SU-DHL-6 (cell line): ENCODE measurements around the gene DIAPH3.

Experiments
- CTCF ChIP-seq: fragments of 200-600 bp; sonication (generic); IDR thresholded peaks from one replicate; pipeline ENCODE4 v1.5.1; 2017; ENCODE audit warnings: antibody characterized with exemption, mild to moderate bottlenecking, low read length, moderate library complexity; ENCODE audit not compliant: insufficient read depth, poor library complexity, severe bottlenecking
- EZH2phosphoT487 ChIP-seq: fragments of 200-600 bp; sonication (generic), shearing (Covaris generic); conservative IDR thresholded peaks from 2 replicates; pipeline ENCODE4 v1.6.1; 2018; ENCODE audit warnings: mild to moderate bottlenecking, antibody characterized with exemption, low read length, moderate library complexity, mixed read lengths

DNA sequence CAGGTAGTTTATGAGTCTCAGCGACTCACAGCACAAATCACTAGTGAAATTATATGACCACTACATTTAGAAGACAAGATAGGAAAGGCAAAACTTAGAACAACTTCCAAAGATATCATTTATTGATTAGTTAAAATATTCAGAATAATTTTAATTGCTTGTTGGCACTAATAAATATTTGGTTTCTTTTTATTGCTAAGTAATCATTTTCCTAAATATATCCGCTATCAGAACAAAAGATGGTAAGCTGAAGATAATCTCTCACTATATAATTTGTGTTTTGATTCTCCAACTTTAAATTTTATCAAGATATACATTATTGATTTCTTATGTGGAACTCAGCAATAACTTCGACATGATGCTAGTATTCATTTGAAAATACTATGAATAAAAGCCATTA, 248.5 kb downstream of the DIAPH3 start:
- TF ChIP-seq CTCF, result no peak
- TF ChIP-seq EZH2phosphoT487, result no peak
